HL-60/S4 (cell line): Measurements from ENCODE around the gene ACOT13.
"Not testable (repeated sequence)": the region's sequence is repeated elsewhere in the genome, so short reads cannot be mapped to it uniquely, and the experiment has no call there.

Experiments
- in situ Hi-C: fragments of 300-500 bp; cut with MboI; formaldehyde crosslinking; loops from 2 replicates; pipeline ENCODE4 v1.14.3; 2022; ENCODE audit warnings: low sequenced_read_pairs

ACOT13 gene

DNA sequence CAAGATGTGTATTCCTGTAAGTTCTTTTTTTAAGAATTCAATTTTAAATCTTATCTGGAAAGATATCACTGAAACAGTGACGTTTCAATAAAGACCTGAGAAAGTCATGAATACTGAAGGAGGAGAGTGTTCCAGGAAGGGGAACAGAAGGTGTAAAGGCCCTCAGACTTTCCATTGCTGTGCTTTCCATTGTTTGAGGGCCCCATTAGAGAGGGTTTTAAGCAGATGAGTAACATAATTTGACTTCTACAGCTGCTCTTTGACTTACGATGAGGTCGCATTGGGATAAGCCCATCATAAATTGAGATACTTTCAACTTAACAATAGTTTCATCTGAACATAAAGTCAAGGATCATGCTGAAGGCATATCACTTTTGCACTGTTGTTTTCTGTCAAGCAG lies 24.7 kb downstream of the ACOT13 start:
- in situ Hi-C loops: loop anchor here (10.0 kb wide), 1 partner anchor 117 kb away; no protein-coding TSS in a partner anchor

- in situ Hi-C loops: loop anchor here (10.0 kb wide), 1 partner anchor 117 kb away; no protein-coding TSS in a partner anchor
These were observed 25.1 kb downstream of the ACOT13 start for GRCh38 chr6:24692003-24692402.

DNA sequence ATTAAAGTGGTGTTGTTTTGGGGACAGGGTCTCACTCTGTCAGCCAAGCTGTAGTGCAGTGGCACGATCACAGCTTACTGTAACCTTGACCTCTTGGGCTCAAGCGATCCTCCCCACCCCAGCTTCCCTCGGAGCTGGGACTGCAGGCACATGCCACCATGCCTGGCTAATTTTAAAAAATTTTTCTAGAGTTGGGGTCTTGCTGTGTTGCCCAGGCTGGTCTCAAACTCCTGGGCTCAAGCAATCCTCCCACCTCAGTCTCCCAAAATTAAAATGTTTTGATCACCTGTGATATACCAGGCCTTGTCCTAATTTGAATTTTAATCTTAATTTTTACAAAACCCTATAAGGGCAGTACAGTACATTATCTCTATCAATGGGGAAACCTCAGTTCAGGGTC lies 25.5 kb downstream of the ACOT13 start:
- in situ Hi-C loops: loop anchor here (10.0 kb wide), 1 partner anchor 118 kb away; no protein-coding TSS in a partner anchor

- in situ Hi-C loops: loop anchor here (10.0 kb wide), 1 partner anchor 118 kb away; no protein-coding TSS in a partner anchor
These were observed 26.1 kb downstream of the ACOT13 start for GRCh38 chr6:24692848-24693592.

DNA sequence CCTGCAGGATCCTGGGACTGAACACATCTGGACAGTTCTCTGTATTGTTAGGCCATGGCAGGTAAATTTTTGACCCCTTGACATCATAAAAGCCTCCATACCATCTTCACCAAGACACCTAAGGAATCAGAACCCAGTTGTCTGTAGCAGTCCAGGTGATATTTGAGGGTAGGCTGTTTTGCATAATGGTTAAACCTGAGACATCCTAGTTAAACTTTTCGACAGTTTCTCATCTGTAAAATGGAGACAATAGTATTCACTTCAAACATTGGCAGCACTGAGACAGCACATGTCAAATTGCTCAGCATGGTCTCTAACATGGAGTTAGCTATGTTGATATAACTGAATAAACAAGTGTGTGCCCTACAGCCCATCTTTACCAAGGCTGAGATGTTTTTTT lies 27.3 kb downstream of the ACOT13 start:
- in situ Hi-C loops: loop anchor here (10.0 kb wide), 1 partner anchor 119 kb away; no protein-coding TSS in a partner anchor

DNA sequence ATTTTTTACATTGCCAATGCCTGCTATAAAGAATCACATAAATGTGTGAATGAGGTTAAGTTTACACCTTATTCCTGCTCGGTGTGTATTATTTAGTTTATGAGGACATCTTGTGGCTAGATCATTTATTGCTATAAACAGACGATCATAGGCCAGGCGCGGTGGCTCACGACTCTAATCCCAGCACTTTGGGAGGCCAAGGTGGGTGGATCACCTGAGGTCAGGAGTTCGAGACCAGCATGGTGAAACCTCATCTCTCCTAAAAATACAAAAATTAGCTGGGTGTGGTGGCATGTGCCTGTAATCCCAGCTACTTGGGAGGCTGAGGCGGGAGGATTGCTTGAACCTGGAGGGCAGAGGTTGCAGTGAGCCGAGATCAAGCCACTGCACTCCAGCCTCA lies 28.8 kb downstream of the ACOT13 start:
- in situ Hi-C loops: loop anchor here (10.0 kb wide), 1 partner anchor 121 kb away; no protein-coding TSS in a partner anchor

DNA sequence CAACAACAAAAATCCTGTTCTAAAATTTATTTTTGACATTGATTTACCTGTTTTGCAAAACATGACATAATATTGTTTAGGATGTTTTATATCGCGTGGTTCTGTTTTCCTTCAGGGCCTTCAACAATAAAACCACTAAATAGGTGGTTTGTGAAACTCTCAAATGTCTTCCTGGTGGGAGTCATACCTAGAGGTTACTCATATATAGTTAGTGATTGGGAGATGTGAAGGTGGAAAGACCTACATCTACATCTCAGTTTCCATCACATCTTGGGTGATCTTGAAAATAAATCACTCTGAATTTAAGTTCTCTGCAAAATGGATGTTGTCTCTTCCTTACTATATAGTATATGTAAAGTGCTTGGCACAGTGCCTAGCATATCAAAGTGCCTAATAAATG lies 29.2 kb downstream of the ACOT13 start:
- in situ Hi-C loops: loop anchor here (10.0 kb wide), 1 partner anchor 121 kb away; no protein-coding TSS in a partner anchor

DNA sequence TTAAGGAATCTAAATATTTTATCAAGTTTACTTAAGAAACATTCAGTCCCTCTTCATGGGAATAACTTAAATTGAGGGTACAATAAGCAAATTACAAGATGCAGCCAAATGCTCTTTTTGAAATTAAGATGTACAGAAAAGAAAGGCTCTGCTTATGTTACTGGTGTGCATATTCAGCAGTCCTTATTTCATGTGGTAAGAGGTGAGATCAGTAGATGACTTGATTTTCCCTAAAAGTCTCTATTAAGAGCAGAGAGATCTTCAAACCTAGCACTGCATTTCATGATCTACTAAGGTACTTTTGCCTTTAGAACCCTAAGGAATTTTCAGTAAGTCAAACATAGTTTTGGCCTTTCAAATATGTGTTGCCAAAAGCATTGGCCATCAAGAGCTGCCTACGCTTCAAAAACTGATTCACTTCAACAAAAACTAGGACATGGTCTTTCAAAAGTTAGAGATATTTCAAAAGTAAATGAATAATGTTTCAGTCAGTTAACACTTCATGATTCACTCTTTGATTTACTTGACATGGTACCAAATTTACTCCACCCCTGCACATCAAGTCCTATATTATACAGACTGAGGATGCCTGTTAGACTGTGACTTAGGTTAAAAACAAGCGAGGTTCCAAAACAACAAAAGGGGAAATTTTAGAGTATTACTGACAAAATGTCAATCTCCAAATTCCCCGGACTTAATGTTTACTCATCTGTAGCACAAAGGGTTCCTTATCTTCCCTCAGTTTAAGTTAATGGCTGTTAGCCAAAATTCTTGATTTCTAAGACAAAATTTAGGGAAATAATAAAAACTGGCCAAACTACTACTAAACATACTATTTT lies 32.9 kb downstream of the ACOT13 start:
- in situ Hi-C loops: loop anchor here (10.0 kb wide), 1 partner anchor 125 kb away; no protein-coding TSS in a partner anchor

- in situ Hi-C loops: no loop called here
These were observed 35.9 kb downstream of the ACOT13 start for GRCh38 chr6:24702720-24703282.

DNA sequence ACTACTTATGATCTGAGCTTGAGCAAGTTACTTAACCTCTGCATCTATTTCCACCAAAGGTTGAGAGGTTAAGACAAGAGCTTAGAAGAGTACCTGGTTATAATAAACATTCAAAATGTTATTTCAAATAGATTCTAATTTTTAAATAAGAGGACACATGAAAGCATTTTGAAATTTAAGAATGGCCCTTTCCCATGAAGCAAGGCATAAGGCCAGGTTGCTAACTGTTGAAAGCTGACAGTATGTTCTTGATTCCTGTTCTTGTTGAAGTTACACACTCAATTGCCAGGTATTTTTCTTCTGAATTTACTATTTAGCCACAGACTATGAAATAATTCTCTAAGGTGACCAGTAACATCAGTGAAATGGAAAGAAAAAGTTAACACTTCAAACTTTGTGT lies 37.6 kb downstream of the ACOT13 start:
- in situ Hi-C loops: no loop called here

- in situ Hi-C loops: no loop called here
These were observed 41.7 kb downstream of the ACOT13 start for GRCh38 chr6:24708612-24709011.

- in situ Hi-C loops: no loop called here
These were observed 42.3 kb downstream of the ACOT13 start for GRCh38 chr6:24709014-24709711.

DNA sequence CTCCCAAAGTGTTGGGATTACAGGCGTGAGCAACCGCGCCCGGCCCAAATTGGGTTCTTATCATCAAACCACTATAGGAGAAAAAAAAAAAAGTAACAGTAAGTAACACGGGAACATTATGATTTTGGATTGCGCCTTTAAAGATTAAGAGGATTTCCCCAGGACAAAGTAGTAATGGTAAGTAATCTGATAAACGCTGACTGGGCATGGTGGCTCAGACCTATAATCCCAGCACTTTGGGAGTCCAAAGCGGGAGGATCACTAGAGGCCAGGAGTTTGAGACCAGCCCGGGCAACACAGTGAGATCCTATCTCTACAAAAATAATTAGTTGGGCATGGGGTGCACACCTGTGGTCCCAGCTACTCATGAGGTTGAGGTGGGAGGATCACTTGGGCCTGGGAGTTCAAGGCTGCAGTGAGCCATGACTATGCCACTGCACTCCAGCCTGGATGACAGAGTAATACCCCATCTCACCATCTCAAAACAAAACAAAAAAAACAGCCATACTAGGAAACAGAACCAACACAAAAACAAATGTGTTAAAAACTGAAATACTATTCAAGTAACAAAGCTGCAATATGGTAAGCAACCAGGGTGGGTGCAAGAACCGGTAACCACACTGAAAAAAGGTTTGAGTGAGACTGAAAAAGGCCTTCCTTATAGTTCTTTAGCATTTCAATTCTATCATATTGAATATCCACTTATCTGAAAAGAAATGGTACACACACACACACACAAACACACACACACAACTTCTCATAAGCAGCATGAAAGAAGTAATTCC lies 43.8 kb downstream of the ACOT13 start:
- in situ Hi-C loops: no loop called here

DNA sequence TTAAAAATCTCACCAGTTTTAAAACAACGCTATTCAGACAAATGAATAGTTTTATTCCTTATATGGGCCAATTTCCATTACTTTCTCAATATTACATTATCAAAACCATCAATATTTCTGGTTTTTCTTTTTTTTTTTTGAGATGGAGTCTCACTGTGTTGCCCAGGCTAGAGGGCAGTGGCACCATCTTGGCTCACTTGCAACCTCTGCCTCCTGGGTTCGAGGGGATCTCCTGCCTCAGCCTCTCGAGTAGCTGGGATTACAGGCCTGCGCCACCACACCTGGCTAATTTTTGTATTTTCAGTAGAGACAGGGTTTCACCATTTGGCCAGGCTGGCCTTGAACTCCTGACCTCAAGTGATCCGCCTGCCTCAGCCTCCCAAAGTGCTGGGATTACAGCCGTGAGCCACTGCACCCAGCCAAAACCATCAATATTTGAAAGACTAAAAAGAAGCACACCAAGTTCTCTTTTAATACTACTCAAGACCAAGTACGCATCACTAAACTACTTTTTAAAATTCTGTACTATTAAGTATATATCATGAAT lies 49.8 kb downstream of the ACOT13 start:
- in situ Hi-C loops: not testable (repeated sequence)

- in situ Hi-C loops: no loop called here
These were observed 51.7 kb downstream of the ACOT13 start for GRCh38 chr6:24718449-24719124.

DNA sequence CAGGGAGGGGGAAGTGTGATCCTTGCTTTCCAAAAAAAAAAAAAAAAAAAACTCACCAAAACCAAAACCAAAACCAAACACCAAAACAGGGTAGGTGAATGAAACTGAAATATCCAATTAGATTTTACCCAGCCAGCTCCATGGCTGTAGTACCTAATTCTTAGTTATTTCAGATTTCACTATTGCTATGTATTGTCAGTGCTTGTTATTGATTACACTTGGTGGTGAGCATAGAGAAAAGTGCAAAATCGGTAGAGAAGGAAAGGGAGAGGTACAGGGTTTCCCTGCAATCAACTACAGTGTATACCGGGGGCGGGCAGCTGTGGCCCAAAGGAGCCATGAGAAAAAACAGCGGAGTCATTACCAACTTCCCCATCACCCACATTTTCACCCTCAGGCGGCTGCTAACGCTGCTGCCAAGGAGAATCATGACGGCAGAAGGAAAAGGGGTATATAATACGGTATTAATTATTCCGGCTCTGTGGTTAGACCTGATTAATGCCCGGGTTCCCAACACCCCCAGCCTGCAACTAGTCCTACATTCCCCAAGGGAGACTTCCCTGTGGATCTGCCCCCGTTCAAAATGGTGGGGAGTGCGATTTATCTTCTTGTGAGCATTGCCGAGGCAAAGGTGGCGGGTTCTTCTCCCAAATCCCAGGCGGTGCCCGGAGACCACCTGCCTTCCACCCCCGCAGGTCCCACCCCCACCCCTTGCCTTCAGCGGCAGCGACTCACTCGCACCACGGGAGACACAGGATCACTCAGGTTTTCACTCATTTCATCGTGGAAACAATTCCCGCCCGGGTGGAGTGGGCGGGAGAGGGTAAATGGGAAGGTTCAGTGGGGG lies 52.5 kb downstream of the ACOT13 start, which contains the start of gene C6orf62:
Gene C6orf62 (minus strand): TSS at position 30 of the 847 bp plus-strand sequence. CDS start 486 bp downstream, outside the sequence.
- in situ Hi-C loops: no loop called here

DNA sequence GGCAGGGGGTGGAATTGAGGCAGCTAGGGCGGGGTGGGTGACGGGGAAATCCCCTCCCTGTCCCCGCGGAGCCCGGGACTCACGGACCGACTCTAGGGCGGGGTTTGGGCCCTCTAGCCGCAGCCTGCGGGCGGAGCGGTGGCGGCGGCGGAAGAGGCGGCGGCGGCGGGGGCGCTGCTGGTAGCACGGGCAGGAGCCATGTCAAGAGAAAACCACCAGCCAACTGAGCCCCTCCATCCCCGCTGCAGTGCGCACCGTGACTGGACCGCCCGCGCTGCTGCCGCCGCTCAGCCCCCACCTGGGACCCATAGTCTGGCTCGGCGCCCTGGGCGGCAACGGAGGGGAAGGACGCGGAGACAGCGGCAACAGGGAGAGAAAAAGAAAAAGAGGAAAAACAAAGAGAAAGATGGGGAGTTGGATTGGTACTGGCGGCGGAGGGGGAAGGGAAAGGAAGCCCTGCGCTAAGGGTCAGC lies 53.3 kb downstream of the ACOT13 start:
- in situ Hi-C loops: no loop called here
